ENCODE data around the gene PTPRG. TPM values are rescaled to one million over a fixed set of nuclear protein-coding genes. Genes with fewer than 3 reads are reported as not detected.
A peak's percentile ranks its signal among the peaks of the same experiment; 100 is the strongest.

PTPRG gene
- total RNA-seq, 2 donors from 2014 or later, result 76.5 to 108 TPM

GRCh38 chr3:61822588-61822987, 261.2 kb downstream of the PTPRG start:
- H3K36me3 Mint-ChIP-seq (ENCODE audit: low read depth), result peaks cover 8% of the 10 kb centered on the region
- no peaks in the 10 kb centered on the region for H3K9me3 Mint-ChIP-seq
- Histone ChIP-seq H3K36me3 (ENCODE audit: control insufficient read depth, insufficient read depth, low read length) (peaks cover 5% of the 10 kb centered on the region), H3K9ac (ENCODE audit: extremely low read depth, low read length, poor library complexity, severe bottlenecking) (no peak overlapping the region), H3K27ac (ENCODE audit: low read depth, low read length) (no peak overlapping the region), H3K27me3 (ENCODE audit: control insufficient read depth, insufficient read depth, low read length, poor library complexity, severe bottlenecking) (no peaks in the 10 kb centered on the region), H3K4me3 (ENCODE audit: low read length) (no peak overlapping the region), H3K4me1 (ENCODE audit: control insufficient read depth, insufficient read depth, low read length) (no peaks in the 10 kb centered on the region), H3K9me3 (ENCODE audit: control insufficient read depth, low read length) (peaks cover 9% of the 10 kb centered on the region)
- TF ChIP-seq CTCF (conservative IDR thresholded peaks at IDR 0.05), result no peak
- DNase-seq, result no peak
- H3K27me3 Mint-ChIP-seq (ENCODE audit: insufficient read depth), result no peaks in the 10 kb centered on the region
- 92 to 93% methylated on average over 2 of the region's 2 CpGs for WGBS, 2 experiments (ENCODE audit: insufficient coverage in 1 of 2, insufficient read length in 1 of 2)
- no peak overlapping the region for H3K4me3 Mint-ChIP-seq
- no peaks in the 10 kb centered on the region for H3K4me1 Mint-ChIP-seq
- H3K27ac Mint-ChIP-seq, result no peak overlapping the region

GRCh38 chr3:61824553-61825135, 263.3 kb downstream of the PTPRG start:
- no peak for TF ChIP-seq CTCF (conservative IDR thresholded peaks at IDR 0.05)
- peaks cover 8% of the 10 kb centered on the region for H3K36me3 Mint-ChIP-seq (ENCODE audit: low read depth)
- peak overlapping the region; percentile 26 for H3K27ac Mint-ChIP-seq
- no peaks in the 10 kb centered on the region for H3K27me3 ChIP-seq (ENCODE audit: control insufficient read depth, insufficient read depth, low read length, poor library complexity, severe bottlenecking)
- no peak overlapping the region for H3K27ac ChIP-seq (ENCODE audit: low read depth, low read length)
- DNase-seq, result no peak
- no peaks in the 10 kb centered on the region for H3K36me3 ChIP-seq (ENCODE audit: control insufficient read depth, insufficient read depth, low read length)
- H3K4me3 Mint-ChIP-seq, result no peak overlapping the region
- no peaks in the 10 kb centered on the region for H3K9me3 Mint-ChIP-seq
- no peaks in the 10 kb centered on the region for H3K4me1 ChIP-seq (ENCODE audit: control insufficient read depth, insufficient read depth, low read length)
- peaks cover 9% of the 10 kb centered on the region for H3K9me3 ChIP-seq (ENCODE audit: control insufficient read depth, low read length)
- H3K4me3 ChIP-seq (ENCODE audit: low read length), result no peak overlapping the region
- 84 to 86% methylated on average over 1 to 2 of the region's 2 CpGs for WGBS, 2 experiments (ENCODE audit: insufficient coverage in 1 of 2, insufficient read length in 1 of 2)
- H3K27me3 Mint-ChIP-seq (ENCODE audit: insufficient read depth), result no peaks in the 10 kb centered on the region
- H3K4me1 Mint-ChIP-seq, result peaks cover 8% of the 10 kb centered on the region
- no peak overlapping the region for H3K9ac ChIP-seq (ENCODE audit: extremely low read depth, low read length, poor library complexity, severe bottlenecking)

- no peak overlapping the region for H3K27ac ChIP-seq (ENCODE audit: low read depth, low read length)
- H3K4me3 Mint-ChIP-seq, result no peak overlapping the region
- H3K4me1 Mint-ChIP-seq, result peaks cover 8% of the 10 kb centered on the region
- H3K27me3 ChIP-seq (ENCODE audit: control insufficient read depth, insufficient read depth, low read length, poor library complexity, severe bottlenecking), result no peaks in the 10 kb centered on the region
- no peak for TF ChIP-seq CTCF (conservative IDR thresholded peaks at IDR 0.05)
- no peaks in the 10 kb centered on the region for H3K4me1 ChIP-seq (ENCODE audit: control insufficient read depth, insufficient read depth, low read length)
- H3K9ac ChIP-seq (ENCODE audit: extremely low read depth, low read length, poor library complexity, severe bottlenecking), result no peak overlapping the region
- 93 to 96% methylated on average over 3 to 4 of the region's 5 CpGs for WGBS, 2 experiments (ENCODE audit: insufficient coverage in 1 of 2, insufficient read length in 1 of 2)
- H3K9me3 Mint-ChIP-seq, result no peaks in the 10 kb centered on the region
- peaks cover 6% of the 10 kb centered on the region for H3K36me3 Mint-ChIP-seq (ENCODE audit: low read depth)
- H3K9me3 ChIP-seq (ENCODE audit: control insufficient read depth, low read length), result peaks cover 9% of the 10 kb centered on the region
- H3K36me3 ChIP-seq (ENCODE audit: control insufficient read depth, insufficient read depth, low read length), result no peaks in the 10 kb centered on the region
- DNase-seq, result no peak
- H3K4me3 ChIP-seq (ENCODE audit: low read length), result no peak overlapping the region
- H3K27ac Mint-ChIP-seq, result no peak overlapping the region
- H3K27me3 Mint-ChIP-seq (ENCODE audit: insufficient read depth), result no peaks in the 10 kb centered on the region
Measured at GRCh38 chr3:61826161-61826560, 264.8 kb downstream of the PTPRG start.
